ENCODE results near the gene RNF208. TPM values are rescaled to one million over a fixed set of nuclear protein-coding genes. Genes with fewer than 3 reads are reported as not detected.

Gene RNF208
- total RNA-seq, 4 donors from 2014 or later: 1.2 to 4.2 (median 2.4) TPM

- Histone ChIP-seq H3K4me3 (peak overlapping the region in 3 of 4 donors; percentile 70 to 76 (median 75)), H3K36me3 (no peaks in the 10 kb centered on the region), H3K4me1 (peaks cover 61 to 89% (median 75%) of the 10 kb centered on the region in 4 donors), H3K27me3 (no peaks in the 10 kb centered on the region), H3K27ac (replicated peaks in 1 of 4) (no peak overlapping the region), H3K9me3 (no peaks in the 10 kb centered on the region)
- no peak for DNase-seq (ENCODE audit: extremely low spot score)
- intact Hi-C loops (cut with DNase I): no loop called here
- WGBS: 90% methylated on average over 2 of the region's 11 CpGs
- TF ChIP-seq POLR2AphosphoS5 (IDR thresholded peaks at IDR 0.05): no peak
- no peak for TF ChIP-seq POLR2A (IDR thresholded peaks at IDR 0.05; ENCODE audit: low read depth)
- TF ChIP-seq CTCF (IDR thresholded peaks at IDR 0.05): no peak
- no peak for TF ChIP-seq EP300 (IDR thresholded peaks at IDR 0.05)
Measured at GRCh38 chr9:137198902-137199283, 23.1 kb downstream of the RNF208 start.

- DNase-seq (ENCODE audit: extremely low spot score): no peak
- Histone ChIP-seq H3K4me1 (peaks cover 55 to 86% (median 69%) of the 10 kb centered on the region in 4 donors), H3K9me3 (no peaks in the 10 kb centered on the region), H3K27ac (replicated peaks in 1 of 4) (no peak overlapping the region), H3K4me3 (no peak overlapping the region), H3K36me3 (no peaks in the 10 kb centered on the region), H3K27me3 (no peaks in the 10 kb centered on the region)
- intact Hi-C loops (cut with DNase I): no loop called here
- TF ChIP-seq POLR2A (IDR thresholded peaks at IDR 0.05; ENCODE audit: low read depth) (no peak), CTCF (IDR thresholded peaks at IDR 0.05) (no peak), EP300 (IDR thresholded peaks at IDR 0.05) (no peak), POLR2AphosphoS5 (IDR thresholded peaks at IDR 0.05) (no peak)
- 84% methylated on average over 17 of the region's 19 CpGs for WGBS
Measured at GRCh38 chr9:137198051-137198901, 23.8 kb downstream of the RNF208 start.

GRCh38 chr9:137195525-137196220 is 26.4 kb downstream of the RNF208 start:
- DNase-seq (ENCODE audit: extremely low spot score): no peak
- 82% methylated on average over 10 of the region's 21 CpGs for WGBS
- Histone ChIP-seq H3K27ac (replicated peaks in 1 of 4) (no peak overlapping the region), H3K4me3 (no peak overlapping the region), H3K27me3 (no peaks in the 10 kb centered on the region), H3K36me3 (peaks cover 3 to 18% (median 16%) of the 10 kb centered on the region in 4 donors), H3K4me1 (peaks cover 38 to 79% (median 54%) of the 10 kb centered on the region in 4 donors), H3K9me3 (no peaks in the 10 kb centered on the region)
- no peak for TF ChIP-seq POLR2A (IDR thresholded peaks at IDR 0.05; ENCODE audit: low read depth)
- TF ChIP-seq CTCF (IDR thresholded peaks at IDR 0.05): no peak
- no peak for TF ChIP-seq EP300 (IDR thresholded peaks at IDR 0.05)
- no peak for TF ChIP-seq POLR2AphosphoS5 (IDR thresholded peaks at IDR 0.05)
- intact Hi-C loops (cut with DNase I): no loop called here

GRCh38 chr9:137194909-137195308 is 27.1 kb downstream of the RNF208 start:
- H3K4me3 ChIP-seq: no peak overlapping the region
- 80% methylated on average over 9 of the region's 10 CpGs for WGBS
- TF ChIP-seq POLR2A (IDR thresholded peaks at IDR 0.05; ENCODE audit: low read depth) (no peak), EP300 (IDR thresholded peaks at IDR 0.05) (no peak), POLR2AphosphoS5 (IDR thresholded peaks at IDR 0.05) (no peak), CTCF (IDR thresholded peaks at IDR 0.05) (no peak)
- H3K9me3 ChIP-seq: no peaks in the 10 kb centered on the region
- DNase-seq (ENCODE audit: extremely low spot score): no peak
- H3K36me3 ChIP-seq: peaks cover 10 to 25% (median 24%) of the 10 kb centered on the region in 4 donors
- intact Hi-C loops (cut with DNase I): no loop called here
- H3K27me3 ChIP-seq: no peaks in the 10 kb centered on the region
- H3K4me1 ChIP-seq: peaks cover 45 to 86% (median 62%) of the 10 kb centered on the region in 4 donors
- no peak overlapping the region for H3K27ac ChIP-seq (replicated peaks in 1 of 4)

Measured in esophagus muscularis mucosa (tissue), 4 donors.